ENCODE measurements around the gene TRHDE.
A peak's percentile ranks its signal among the peaks of the same experiment; 100 is the strongest.

TRHDE gene

GRCh38 chr12:72293701-72294100 lies 21.5 kb downstream of the TRHDE start:
- Histone ChIP-seq H2BK120ac (ENCODE audit: low read depth, low read length) (no peak overlapping the region), H3K14ac (ENCODE audit: low read length) (no peak overlapping the region), H3K23ac (ENCODE audit: low read depth, low read length, poor library complexity) (no peak overlapping the region), H3K9ac (ENCODE audit: low read depth, low read length, poor library complexity) (no peak overlapping the region), H3K18ac (ENCODE audit: low read length) (no peak overlapping the region), H3K36me3 (replicated peaks in 1 of 2; ENCODE audit: control insufficient read depth in 2 of 2, insufficient read depth in 2 of 2, low read length in 2 of 2) (no peaks in the 10 kb centered on the region), H2AK5ac (ENCODE audit: low read depth, low read length) (no peak overlapping the region), H3K4me2 (ENCODE audit: insufficient read depth, low read length, poor library complexity, severe bottlenecking) (no peak overlapping the region), H3K9me3 (replicated peaks in 1 of 2; ENCODE audit: control insufficient read depth in 2 of 2, insufficient read depth in 1 of 2, low read depth in 1 of 2, low read length in 2 of 2) (no peaks in the 10 kb centered on the region), H2BK5ac (ENCODE audit: low read length) (no peak overlapping the region), H2BK15ac (ENCODE audit: low read length) (no peak overlapping the region), H2AFZ (ENCODE audit: low read length) (no peak overlapping the region), H3K4me3 (ENCODE audit: low read length in 2 of 2) (peak overlapping the region in 1 of 2 donors; percentile 5), H2BK12ac (ENCODE audit: low read length) (peak overlapping the region; percentile 44), H3K4ac (ENCODE audit: low read length) (no peak overlapping the region), H4K8ac (ENCODE audit: low read depth, low read length) (no peak overlapping the region), H3K79me1 (ENCODE audit: low read depth, low read length) (no peaks in the 10 kb centered on the region), H3K27ac (replicated peaks; ENCODE audit: low read length) (no peak overlapping the region), H4K91ac (ENCODE audit: low read depth, low read length, poor library complexity) (no peak overlapping the region), H3K4me1 (ENCODE audit: control insufficient read depth in 2 of 2, insufficient read depth in 1 of 2, low read depth in 1 of 2, low read length in 2 of 2) (peaks cover 0 to 2% of the 10 kb centered on the region in 2 donors), H3K27me3 (ENCODE audit: control insufficient read depth in 3 of 3, insufficient read depth in 3 of 3, low read depth in 1 of 3, low read length in 3 of 3) (no peaks in the 10 kb centered on the region)
- no peak for DNase-seq (ENCODE audit: low spot score)
- WGBS, 2 donors (ENCODE audit: extremely low coverage in 2 of 2, insufficient read length in 2 of 2, insufficient replicate concordance in 1 of 2): no CpG with 5 or more reads among the region's 6 CpGs

- no peak overlapping the region for H2BK12ac ChIP-seq (ENCODE audit: low read length)
- no peak overlapping the region for H2AK5ac ChIP-seq (ENCODE audit: low read depth, low read length)
- no peak overlapping the region for H2BK5ac ChIP-seq (ENCODE audit: low read length)
- no peaks in the 10 kb centered on the region for H3K36me3 ChIP-seq (replicated peaks in 1 of 2; ENCODE audit: control insufficient read depth in 2 of 2, insufficient read depth in 2 of 2, low read length in 2 of 2)
- no CpG with 5 or more reads among the region's 8 CpGs for WGBS, 2 donors (ENCODE audit: extremely low coverage in 2 of 2, insufficient read length in 2 of 2, insufficient replicate concordance in 1 of 2)
- no peak overlapping the region for H3K4me3 ChIP-seq (ENCODE audit: low read length in 2 of 2)
- no peak overlapping the region for H3K23ac ChIP-seq (ENCODE audit: low read depth, low read length, poor library complexity)
- H3K18ac ChIP-seq (ENCODE audit: low read length): peak overlapping the region; percentile 60
- H4K8ac ChIP-seq (ENCODE audit: low read depth, low read length): no peak overlapping the region
- H3K4me1 ChIP-seq (ENCODE audit: control insufficient read depth in 2 of 2, insufficient read depth in 1 of 2, low read depth in 1 of 2, low read length in 2 of 2): no peaks in the 10 kb centered on the region
- H3K9ac ChIP-seq (ENCODE audit: low read depth, low read length, poor library complexity): no peak overlapping the region
- H3K14ac ChIP-seq (ENCODE audit: low read length): no peak overlapping the region
- H3K27me3 ChIP-seq (ENCODE audit: control insufficient read depth in 3 of 3, insufficient read depth in 3 of 3, low read depth in 1 of 3, low read length in 3 of 3): no peaks in the 10 kb centered on the region
- no peak overlapping the region for H3K4ac ChIP-seq (ENCODE audit: low read length)
- no peak overlapping the region for H3K27ac ChIP-seq (replicated peaks; ENCODE audit: low read length)
- H3K79me1 ChIP-seq (ENCODE audit: low read depth, low read length): no peaks in the 10 kb centered on the region
- H2BK15ac ChIP-seq (ENCODE audit: low read length): no peak overlapping the region
- H3K4me2 ChIP-seq (ENCODE audit: insufficient read depth, low read length, poor library complexity, severe bottlenecking): no peak overlapping the region
- no peak overlapping the region for H2AFZ ChIP-seq (ENCODE audit: low read length)
- no peak for DNase-seq (ENCODE audit: low spot score)
- no peaks in the 10 kb centered on the region for H3K9me3 ChIP-seq (replicated peaks in 1 of 2; ENCODE audit: control insufficient read depth in 2 of 2, insufficient read depth in 1 of 2, low read depth in 1 of 2, low read length in 2 of 2)
- H4K91ac ChIP-seq (ENCODE audit: low read depth, low read length, poor library complexity): no peak overlapping the region
- H2BK120ac ChIP-seq (ENCODE audit: low read depth, low read length): no peak overlapping the region
Observed at GRCh38 chr12:72295101-72295500, 22.9 kb downstream of the TRHDE start.

GRCh38 chr12:72295744-72296143 lies 23.6 kb downstream of the TRHDE start:
- no peak overlapping the region for H2BK15ac ChIP-seq (ENCODE audit: low read length)
- H3K9me3 ChIP-seq (replicated peaks in 1 of 2; ENCODE audit: control insufficient read depth in 2 of 2, insufficient read depth in 1 of 2, low read depth in 1 of 2, low read length in 2 of 2): no peaks in the 10 kb centered on the region
- no peaks in the 10 kb centered on the region for H3K79me1 ChIP-seq (ENCODE audit: low read depth, low read length)
- H2BK5ac ChIP-seq (ENCODE audit: low read length): no peak overlapping the region
- no peak overlapping the region for H2BK12ac ChIP-seq (ENCODE audit: low read length)
- no peak overlapping the region for H2AK5ac ChIP-seq (ENCODE audit: low read depth, low read length)
- no peak overlapping the region for H4K8ac ChIP-seq (ENCODE audit: low read depth, low read length)
- H3K27ac ChIP-seq (replicated peaks; ENCODE audit: low read length): no peak overlapping the region
- H3K18ac ChIP-seq (ENCODE audit: low read length): no peak overlapping the region
- no CpG with 5 or more reads among the region's 2 CpGs for WGBS, 2 donors (ENCODE audit: extremely low coverage in 2 of 2, insufficient read length in 2 of 2, insufficient replicate concordance in 1 of 2)
- no peak overlapping the region for H3K9ac ChIP-seq (ENCODE audit: low read depth, low read length, poor library complexity)
- H3K23ac ChIP-seq (ENCODE audit: low read depth, low read length, poor library complexity): no peak overlapping the region
- DNase-seq (ENCODE audit: low spot score): no peak
- H4K91ac ChIP-seq (ENCODE audit: low read depth, low read length, poor library complexity): no peak overlapping the region
- no peak overlapping the region for H3K14ac ChIP-seq (ENCODE audit: low read length)
- no peak overlapping the region for H2BK120ac ChIP-seq (ENCODE audit: low read depth, low read length)
- H3K4me2 ChIP-seq (ENCODE audit: insufficient read depth, low read length, poor library complexity, severe bottlenecking): no peak overlapping the region
- H3K4ac ChIP-seq (ENCODE audit: low read length): no peak overlapping the region
- no peak overlapping the region for H2AFZ ChIP-seq (ENCODE audit: low read length)
- no peaks in the 10 kb centered on the region for H3K4me1 ChIP-seq (ENCODE audit: control insufficient read depth in 2 of 2, insufficient read depth in 1 of 2, low read depth in 1 of 2, low read length in 2 of 2)
- H3K4me3 ChIP-seq (ENCODE audit: low read length in 2 of 2): no peak overlapping the region
- no peaks in the 10 kb centered on the region for H3K27me3 ChIP-seq (ENCODE audit: control insufficient read depth in 3 of 3, insufficient read depth in 3 of 3, low read depth in 1 of 3, low read length in 3 of 3)
- H3K36me3 ChIP-seq (replicated peaks in 1 of 2; ENCODE audit: control insufficient read depth in 2 of 2, insufficient read depth in 2 of 2, low read length in 2 of 2): no peaks in the 10 kb centered on the region

- no peaks in the 10 kb centered on the region for H3K9me3 ChIP-seq (replicated peaks in 1 of 2; ENCODE audit: control insufficient read depth in 2 of 2, insufficient read depth in 1 of 2, low read depth in 1 of 2, low read length in 2 of 2)
- no peak overlapping the region for H3K23ac ChIP-seq (ENCODE audit: low read depth, low read length, poor library complexity)
- H2AFZ ChIP-seq (ENCODE audit: low read length): no peak overlapping the region
- no peak for DNase-seq (ENCODE audit: low spot score)
- H2BK120ac ChIP-seq (ENCODE audit: low read depth, low read length): no peak overlapping the region
- no peak overlapping the region for H3K9ac ChIP-seq (ENCODE audit: low read depth, low read length, poor library complexity)
- H4K91ac ChIP-seq (ENCODE audit: low read depth, low read length, poor library complexity): no peak overlapping the region
- H4K8ac ChIP-seq (ENCODE audit: low read depth, low read length): no peak overlapping the region
- WGBS, 2 donors (ENCODE audit: extremely low coverage in 2 of 2, insufficient read length in 2 of 2, insufficient replicate concordance in 1 of 2): no CpG with 5 or more reads among the region's 2 CpGs
- no peak overlapping the region for H3K4me3 ChIP-seq (ENCODE audit: low read length in 2 of 2)
- H2AK5ac ChIP-seq (ENCODE audit: low read depth, low read length): no peak overlapping the region
- H3K4me1 ChIP-seq (ENCODE audit: control insufficient read depth in 2 of 2, insufficient read depth in 1 of 2, low read depth in 1 of 2, low read length in 2 of 2): no peaks in the 10 kb centered on the region
- no peak overlapping the region for H3K27ac ChIP-seq (replicated peaks; ENCODE audit: low read length)
- H3K14ac ChIP-seq (ENCODE audit: low read length): no peak overlapping the region
- H3K4me2 ChIP-seq (ENCODE audit: insufficient read depth, low read length, poor library complexity, severe bottlenecking): no peak overlapping the region
- H3K79me1 ChIP-seq (ENCODE audit: low read depth, low read length): no peaks in the 10 kb centered on the region
- H3K18ac ChIP-seq (ENCODE audit: low read length): no peak overlapping the region
- no peak overlapping the region for H2BK5ac ChIP-seq (ENCODE audit: low read length)
- H2BK15ac ChIP-seq (ENCODE audit: low read length): no peak overlapping the region
- no peaks in the 10 kb centered on the region for H3K27me3 ChIP-seq (ENCODE audit: control insufficient read depth in 3 of 3, insufficient read depth in 3 of 3, low read depth in 1 of 3, low read length in 3 of 3)
- no peak overlapping the region for H2BK12ac ChIP-seq (ENCODE audit: low read length)
- H3K4ac ChIP-seq (ENCODE audit: low read length): no peak overlapping the region
- no peaks in the 10 kb centered on the region for H3K36me3 ChIP-seq (replicated peaks in 1 of 2; ENCODE audit: control insufficient read depth in 2 of 2, insufficient read depth in 2 of 2, low read length in 2 of 2)
Observed at GRCh38 chr12:72296389-72296788, 24.2 kb downstream of the TRHDE start.

Data from neuronal stem cell (in vitro differentiated cells).